Right lobe of liver (tissue), 6 donors: ENCODE data around the gene RHOBTB1. TPM values are rescaled to one million over a fixed set of nuclear protein-coding genes. Genes with fewer than 3 reads are reported as not detected.
A peak's percentile ranks its signal among the peaks of the same experiment; 100 is the strongest.

Experiments
- ATAC-seq, 4 donors: fragments of 200-7000 bp; cut with Tn5 transposase; one replicate each; pipeline ENCODE4 v1.9.1; 2020; ENCODE audit warnings: mild to moderate bottlenecking in 4 of 4, moderate library complexity in 4 of 4
- DNase-seq, 3 donors: peaks; one replicate each; pipeline ENCODE4 v3.0.0-alpha.2; 2020
- H3K27ac ChIP-seq, 3 donors: fragments of 200-600 bp; one replicate each; pipeline ENCODE4 v1.8.0; 2022
- H3K27me3 ChIP-seq, 2 donors: fragments of 200-600 bp; one replicate each; pipeline ENCODE4 v1.8.0; 2022
- H3K36me3 ChIP-seq, 4 donors: fragments of 200-600 bp; sonication (generic) in 1 of 4; one replicate each; pipeline versions ENCODE4 v1.5.1 to v1.8.0; 2017 to 2022; ENCODE audit warnings: control low read depth in 1 of 4
- H3K4me1 ChIP-seq, 4 donors: fragments of 200-600 bp; sonication (generic) in 1 of 4; one replicate each; pipeline versions ENCODE4 v1.5.1 to v1.8.0; 2017 to 2022; ENCODE audit warnings: control low read depth in 1 of 4
- H3K4me3 ChIP-seq, 3 donors: fragments of 200-600 bp; one replicate each; pipeline ENCODE4 v1.8.0; 2022
- H3K9me3 ChIP-seq, 4 donors: fragments of 200-600 bp; sonication (generic) in 1 of 4; one replicate each; pipeline versions ENCODE4 v1.5.1 to v1.8.0; 2017 to 2022; ENCODE audit warnings: control low read depth in 1 of 4
- POLR2A ChIP-seq: fragments of 450-650 bp; IDR thresholded peaks from one replicate; pipeline ENCODE4 v1.6.1; 2017; ENCODE audit warnings: antibody characterized with exemption, mild to moderate bottlenecking
- WGBS: methylation state at CpG from one replicate; pipeline ENCODE4 v1.1.6; 2018; ENCODE audit warnings: low coverage, low lambda C conversion rate; ENCODE audit not compliant: insufficient coverage; ENCODE audit errors: missing lambda C conversion rate; 5-methylcytosine and 5-hydroxymethylcytosine counted together
- intact Hi-C, 2 donors: fragments of 100-400 bp; cut with DNase I; formaldehyde crosslinking; loops; one replicate each; pipeline versions ENCODE4 v1.11.2 to v1.14.1; 2022
- total RNA-seq, 6 experiments: library from RNA; depleted of rRNA in 2 of 6; stranded (reverse); fragments of >200 nt in 2 of 6; fragmentation: NEBNext Ultra II Directional in 3 of 6; extraction: Animal tissue kit (Norgen Biotek cat#: 25700) in 3 of 6; gene quantifications; one replicate each; pipeline versions ENCODE4 v1.1.0 to v1.2.4, GENCODE V29; 2016 to 2023
- TF ChIP-seq, protein P1 (sequence below), 4 donors: fragments of 200-600 bp in 3 of 4; fragments of 450-650 bp in 1 of 4; IDR thresholded peaks; one replicate each; pipeline versions ENCODE4 v1.5.1 to v1.8.0; 2016 to 2022; ENCODE audit warnings: antibody characterized with exemption in 4 of 4, mild to moderate bottlenecking in 2 of 4
- donor health status: DM: no; HTN: yes; CAD: no.
- donor health status: DM: no; HTN: no; CAD: no.
- donor health status: DM: no; HTN: no; CAD: no.
- donor health status: DM: no; HTN: yes; CAD: no.
- donor health status: DM: no; HTN: yes; CAD: no.

Gene RHOBTB1
- total RNA-seq, 6 experiments from 2014 or later, result 3.0 to 5.4 (median 4.4) TPM

DNA sequence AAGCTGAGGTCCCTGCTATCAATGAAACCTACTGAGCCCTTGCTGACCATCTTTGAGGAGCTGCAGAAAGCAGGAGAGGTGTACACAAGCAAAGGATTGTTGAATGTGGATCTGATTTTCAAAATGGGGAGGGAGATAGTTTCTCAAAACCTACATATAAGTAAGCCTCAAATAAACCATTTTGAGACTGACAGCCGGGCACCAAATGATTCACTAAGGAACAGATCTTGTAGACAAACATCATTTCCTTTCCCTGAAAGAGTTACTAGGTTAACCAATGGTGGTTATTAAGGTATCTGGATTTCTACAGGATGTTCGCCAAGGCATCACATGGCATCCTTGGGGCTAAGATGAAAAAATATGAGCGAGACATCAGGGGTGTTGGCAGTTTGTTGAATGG is 24.5 kb upstream of the RHOBTB1 start:
- H3K27me3 ChIP-seq, result no peaks in the 10 kb centered on the region
- no peaks in the 10 kb centered on the region for H3K9me3 ChIP-seq
- H3K36me3 ChIP-seq, result no peaks in the 10 kb centered on the region
- H3K4me1 ChIP-seq, result peaks cover 0 to 7% (median 0%) of the 10 kb centered on the region in 4 donors
- no peak overlapping the region for H3K4me3 ChIP-seq
- H3K27ac ChIP-seq, result no peak overlapping the region
- 95% methylated on average over 3 of the region's 3 CpGs for WGBS
- DNase-seq (no peak), ATAC-seq (no peak)
- intact Hi-C loops, result loop anchor here in 1 of 2 donors (5.0 kb wide), 1 partner anchor 151 kb away; no protein-coding TSS in a partner anchor
- TF ChIP-seq, protein P1, sequence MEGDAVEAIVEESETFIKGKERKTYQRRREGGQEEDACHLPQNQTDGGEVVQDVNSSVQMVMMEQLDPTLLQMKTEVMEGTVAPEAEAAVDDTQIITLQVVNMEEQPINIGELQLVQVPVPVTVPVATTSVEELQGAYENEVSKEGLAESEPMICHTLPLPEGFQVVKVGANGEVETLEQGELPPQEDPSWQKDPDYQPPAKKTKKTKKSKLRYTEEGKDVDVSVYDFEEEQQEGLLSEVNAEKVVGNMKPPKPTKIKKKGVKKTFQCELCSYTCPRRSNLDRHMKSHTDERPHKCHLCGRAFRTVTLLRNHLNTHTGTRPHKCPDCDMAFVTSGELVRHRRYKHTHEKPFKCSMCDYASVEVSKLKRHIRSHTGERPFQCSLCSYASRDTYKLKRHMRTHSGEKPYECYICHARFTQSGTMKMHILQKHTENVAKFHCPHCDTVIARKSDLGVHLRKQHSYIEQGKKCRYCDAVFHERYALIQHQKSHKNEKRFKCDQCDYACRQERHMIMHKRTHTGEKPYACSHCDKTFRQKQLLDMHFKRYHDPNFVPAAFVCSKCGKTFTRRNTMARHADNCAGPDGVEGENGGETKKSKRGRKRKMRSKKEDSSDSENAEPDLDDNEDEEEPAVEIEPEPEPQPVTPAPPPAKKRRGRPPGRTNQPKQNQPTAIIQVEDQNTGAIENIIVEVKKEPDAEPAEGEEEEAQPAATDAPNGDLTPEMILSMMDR (IDR thresholded peaks at IDR 0.05), result no peak
- TF ChIP-seq POLR2A, result no peak

DNA sequence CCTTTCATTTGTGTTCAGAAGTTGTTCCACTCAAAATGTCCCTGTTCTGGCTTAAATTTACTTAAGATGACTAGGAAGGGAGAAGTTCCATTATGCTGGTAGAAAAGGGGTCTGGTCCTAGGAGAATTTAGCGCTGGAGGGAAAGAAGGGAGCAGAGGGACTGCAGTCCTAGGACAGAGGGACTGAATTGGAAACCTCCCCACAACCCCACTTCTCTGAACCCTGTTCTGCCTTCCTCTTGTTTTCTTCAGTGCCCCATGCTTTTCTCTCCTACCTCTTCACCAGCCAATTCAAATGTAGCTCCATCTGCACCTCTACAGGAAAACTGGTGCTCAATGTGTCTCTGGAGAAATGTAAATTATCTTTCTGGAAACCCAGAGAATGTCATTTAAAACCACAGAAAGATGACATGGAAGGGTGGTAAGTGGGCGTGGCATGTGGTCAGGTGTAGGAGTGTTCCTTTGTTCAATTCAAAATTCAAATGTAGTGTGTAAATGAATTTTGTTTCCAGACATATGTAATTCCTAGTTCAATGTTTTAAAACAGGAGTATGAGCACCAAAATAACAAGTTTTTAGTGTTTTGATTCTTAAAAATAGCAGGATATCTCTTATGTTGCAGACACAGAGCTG is 24.0 kb upstream of the RHOBTB1 start:
- Histone ChIP-seq H3K9me3 (no peaks in the 10 kb centered on the region), H3K4me1 (peaks cover 0 to 7% (median 0%) of the 10 kb centered on the region in 4 donors), H3K36me3 (no peaks in the 10 kb centered on the region), H3K27me3 (no peaks in the 10 kb centered on the region), H3K27ac (no peak overlapping the region), H3K4me3 (no peak overlapping the region)
- 88% methylated on average over 2 of the region's 2 CpGs for WGBS
- ATAC-seq, result no peak
- TF ChIP-seq, protein P1 (IDR thresholded peaks at IDR 0.05), result no peak
- TF ChIP-seq POLR2A, result no peak
- no peak for DNase-seq
- intact Hi-C loops, result loop anchor here in 1 of 2 donors (5.0 kb wide), 1 partner anchor 151 kb away; no protein-coding TSS in a partner anchor

DNA sequence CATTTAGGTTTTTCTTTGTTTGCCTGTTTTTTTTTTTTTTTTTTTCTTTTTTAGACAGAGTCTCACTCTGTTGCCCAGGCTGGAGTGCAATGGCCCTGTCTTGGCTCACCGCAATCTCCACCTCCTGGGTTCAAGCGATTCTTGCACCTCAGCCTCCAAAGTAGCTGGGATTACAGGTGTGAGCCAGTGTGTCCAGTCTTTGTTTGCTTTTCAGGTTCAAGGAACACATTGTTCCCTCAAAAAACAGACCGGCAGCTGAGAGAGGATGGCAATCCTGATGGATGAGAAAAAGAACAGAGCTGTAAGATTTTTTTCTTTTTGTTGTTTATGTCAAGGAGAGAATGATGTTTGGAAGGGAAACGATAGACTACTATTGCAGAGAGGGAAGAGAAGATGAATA is 23.3 kb upstream of the RHOBTB1 start:
- no peaks in the 10 kb centered on the region for H3K9me3 ChIP-seq
- no peak overlapping the region for H3K27ac ChIP-seq
- no peaks in the 10 kb centered on the region for H3K36me3 ChIP-seq
- ATAC-seq, result peak in 1 of 4 donors; percentile 46
- H3K4me3 ChIP-seq, result no peak overlapping the region
- intact Hi-C loops, result loop anchor here in 1 of 2 donors (5.0 kb wide), 1 partner anchor 150 kb away; no protein-coding TSS in a partner anchor
- peaks cover 0 to 7% (median 0%) of the 10 kb centered on the region in 4 donors for H3K4me1 ChIP-seq
- TF ChIP-seq, protein P1 (IDR thresholded peaks at IDR 0.05), result no peak
- no peak for TF ChIP-seq POLR2A
- 35% methylated on average over 4 of the region's 4 CpGs for WGBS
- no peaks in the 10 kb centered on the region for H3K27me3 ChIP-seq
- DNase-seq, result no peak

DNA sequence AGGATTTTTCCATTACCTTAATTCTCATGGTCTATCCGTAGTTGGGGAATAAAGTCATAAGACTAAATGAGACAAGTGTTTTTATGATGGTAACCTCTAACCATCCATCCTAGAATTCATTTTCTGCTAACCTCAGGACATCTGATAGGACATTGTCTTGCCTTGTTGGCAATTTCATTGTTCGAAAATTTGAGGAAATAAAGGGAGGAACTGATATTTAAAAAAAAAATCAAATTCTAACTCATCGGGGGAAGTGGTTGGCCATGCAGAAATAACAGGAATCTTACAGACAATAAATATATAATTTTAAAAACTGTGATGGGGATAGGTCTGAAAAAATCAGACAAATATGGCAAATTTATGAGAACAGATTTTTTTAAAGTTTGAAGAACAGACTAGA is 21.7 kb upstream of the RHOBTB1 start:
- no peak overlapping the region for H3K27ac ChIP-seq
- 42% methylated on average over 3 of the region's 3 CpGs for WGBS

More for the DNA sequence above, 21.7 kb upstream of the RHOBTB1 start:
- ATAC-seq (no peak), DNase-seq (no peak)
- no peak overlapping the region for H3K4me3 ChIP-seq
- intact Hi-C loops, result loop anchor here in 1 of 2 donors (5.0 kb wide), 1 partner anchor 148 kb away; no protein-coding TSS in a partner anchor
- H3K9me3 ChIP-seq, result no peaks in the 10 kb centered on the region
- no peak for TF ChIP-seq POLR2A
- TF ChIP-seq, protein P1 (IDR thresholded peaks at IDR 0.05), result no peak
- peaks cover 0 to 7% (median 0%) of the 10 kb centered on the region in 4 donors for H3K4me1 ChIP-seq
- no peaks in the 10 kb centered on the region for H3K27me3 ChIP-seq
- no peaks in the 10 kb centered on the region for H3K36me3 ChIP-seq
